ENCODE measurements around the gene TUSC2.

TUSC2 gene

GRCh38 chr3:50334339-50335075 lies 6.5 kb upstream of the TUSC2 start:
- DNase-seq: no peak

GRCh38 chr3:50333744-50334328 lies 5.8 kb upstream of the TUSC2 start:
- no peak for DNase-seq

- no peak for DNase-seq
These were observed 3.4 kb upstream of the TUSC2 start for GRCh38 chr3:50331364-50331907.

- no peak for DNase-seq
These were observed 2.3 kb upstream of the TUSC2 start for GRCh38 chr3:50330330-50330729.

GRCh38 chr3:50327129-50327528 lies 894 bp downstream of the TUSC2 start:
- no peak for DNase-seq

GRCh38 chr3:50326182-50326541 lies 1.9 kb downstream of the TUSC2 start:
- DNase-seq: peak in 1 of 2 donors; percentile 1

GRCh38 chr3:50325497-50326181 lies 2.4 kb downstream of the TUSC2 start:
- DNase-seq: peak in 1 of 2 donors; percentile 1

GRCh38 chr3:50325113-50325480 lies 2.9 kb downstream of the TUSC2 start:
- DNase-seq: no peak

GRCh38 chr3:50324351-50325112 lies 3.5 kb downstream of the TUSC2 start:
- DNase-seq: peak; percentile 55 to 59

GRCh38 chr3:50323614-50324199 lies 4.3 kb downstream of the TUSC2 start:
- no peak for DNase-seq

GRCh38 chr3:50323092-50323600 lies 4.9 kb downstream of the TUSC2 start:
- peak in 1 of 2 donors; percentile 1 for DNase-seq

- peak in 1 of 2 donors; percentile 2 for DNase-seq
These were observed 5.5 kb downstream of the TUSC2 start, which contains the start of gene HYAL2 for GRCh38 chr3:50322386-50323091. Gene HYAL2 (minus strand): TSS chr3:50322745. CDS start chr3:50320489, 2,256 bp downstream.

- no peak for DNase-seq
These were observed 6.0 kb downstream of the TUSC2 start for GRCh38 chr3:50322115-50322385.

GRCh38 chr3:50321336-50322114 lies 6.5 kb downstream of the TUSC2 start:
- DNase-seq: peak; percentile 82 to 85

GRCh38 chr3:50320853-50321335 lies 7.1 kb downstream of the TUSC2 start:
- peak; percentile 65 to 75 for DNase-seq

- DNase-seq: peak in 1 of 2 donors; percentile 3
These were observed 8.0 kb downstream of the TUSC2 start for GRCh38 chr3:50319894-50320625.

GRCh38 chr3:50319181-50319893 lies 8.7 kb downstream of the TUSC2 start:
- DNase-seq: no peak

- DNase-seq: peak in 1 of 2 donors; percentile 1
These were observed 9.4 kb downstream of the TUSC2 start for GRCh38 chr3:50318615-50319014.

- no peak for DNase-seq
These were observed 9.9 kb downstream of the TUSC2 start for GRCh38 chr3:50318163-50318562.
